Panc1 (cell line): Measurements from ENCODE around the gene ALPP. TPM values are rescaled to one million over a fixed set of nuclear protein-coding genes. Genes with fewer than 3 reads are reported as not detected.
A peak's percentile ranks its signal among the peaks of the same experiment; 100 is the strongest.
"Not testable (repeated sequence)": the region's sequence is repeated elsewhere in the genome, so short reads cannot be mapped to it uniquely, and the experiment has no call there.

Source experiments
- ATAC-seq: fragments of 200-7000 bp; cut with Tn5 transposase; 2 replicates; pipeline ENCODE4 v1.9.1; 2020; ENCODE audit warnings: mild to moderate bottlenecking, moderate library complexity
- BruUV-seq: library from RNA; stranded (reverse); fragments of 400-500 nt; replicated peaks from 2 replicates; lab custom pipeline; 2021; lab: Mats Ljungman, UMichigan
- CTCF ChIA-PET: fragments of 300-600 bp; sonication (Branson Sonifier 250); formaldehyde crosslinking; loops from one replicate; lab custom pipeline; 2022; ENCODE audit warnings: antibody characterized with exemption; lab: Charles Lee
- POLR2A ChIA-PET: fragments of 300-600 bp; sonication (Branson Sonifier 250); formaldehyde crosslinking; loops from one replicate; lab custom pipeline; 2022; ENCODE audit warnings: antibody characterized with exemption; lab: Charles Lee
- DNase-seq: peaks from one replicate; pipeline ENCODE4 v3.0.0-alpha.2; 2010; ENCODE audit warnings: low read depth, low spot score
- H3K27ac ChIP-seq: 2 replicates; pipeline ENCODE4 v1.5.1; 2011; ENCODE audit warnings: mild to moderate bottlenecking, low read length, inconsistent platforms
- H3K27me3 ChIP-seq: fragments of 200-500 bp; sonication (Bioruptor generic); 2 replicates; pipeline ENCODE4 v1.6.0; 2014; ENCODE audit warnings: low read length, inconsistent platforms; ENCODE audit not compliant: control insufficient read depth, insufficient read depth
- H3K36me3 ChIP-seq: fragments of 200-500 bp; sonication (Bioruptor generic); 2 replicates; pipeline ENCODE4 v1.5.1; 2014; ENCODE audit warnings: inconsistent platforms, mild to moderate bottlenecking, low read length, moderate library complexity; ENCODE audit not compliant: control insufficient read depth, insufficient read depth
- H3K4me1 ChIP-seq: 2 replicates; pipeline ENCODE4 v1.5.1; 2011; ENCODE audit warnings: inconsistent platforms, mild to moderate bottlenecking, low read length, moderate library complexity; ENCODE audit not compliant: control insufficient read depth, insufficient read depth
- H3K4me3 ChIP-seq, 2 experiments: 2 replicates each; pipeline ENCODE4 v1.5.1; 2011 to 2012; ENCODE audit warnings: low read depth in 2 of 2, low read length in 2 of 2, mild to moderate bottlenecking in 2 of 2, inconsistent platforms in 1 of 2, moderate library complexity in 1 of 2
- H3K9me3 ChIP-seq: fragments of 200-500 bp; sonication (Bioruptor generic); 2 replicates; pipeline ENCODE4 v1.5.1; 2014; ENCODE audit warnings: low read depth, mild to moderate bottlenecking, inconsistent platforms, low read length, moderate library complexity; ENCODE audit not compliant: control insufficient read depth, insufficient read depth
- SIN3A ChIP-seq: IDR thresholded peaks from 2 replicates; pipeline ENCODE4 v1.6.1; 2012; ENCODE audit warnings: low read depth, mild to moderate bottlenecking, low read length, moderate library complexity, borderline replicate concordance; ENCODE audit not compliant: insufficient read depth
- TCF7L2 ChIP-seq: IDR thresholded peaks from 2 replicates; pipeline ENCODE4 v1.6.1; 2011; ENCODE audit warnings: mild to moderate bottlenecking, low read depth, low read length, inconsistent platforms
- in situ Hi-C: cut with HindIII; loops from 2 replicates; pipeline ENCODE4 v1.10.0; 2016; ENCODE audit warnings: low sequenced_read_pairs, low pct_unique_long_range_greater_than_20kb
- intact Hi-C: fragments of 100-400 bp; cut with micrococcal nuclease; formaldehyde crosslinking; loops from one replicate; pipeline ENCODE4 v1.10.0; 2022; ENCODE audit not compliant: unreplicated experiment
- total RNA-seq: library from RNA; stranded (reverse); gene quantifications from one replicate; pipeline ENCODE4 v1.2.1, GENCODE V29; 2021; ENCODE audit not compliant: unreplicated experiment
- TF ChIP-seq, protein P1 (sequence below): fragments of 450-650 bp; IDR thresholded peaks from 2 replicates; pipeline ENCODE4 v1.5.1; 2017; ENCODE audit warnings: mild to moderate bottlenecking
- TF ChIP-seq, protein P2 (sequence below), 2 experiments: IDR thresholded peaks; 2 replicates each; pipeline ENCODE4 v1.6.1; 2011 to 2012; ENCODE audit warnings: low read depth in 2 of 2, control low read depth in 1 of 2, low read length in 1 of 2, mild to moderate bottlenecking in 1 of 2, moderate library complexity in 1 of 2; ENCODE audit not compliant: insufficient read depth in 1 of 2

ALPP gene
- total RNA-seq, 1 experiment from 2014 or later = 7.3 TPM

DNA sequence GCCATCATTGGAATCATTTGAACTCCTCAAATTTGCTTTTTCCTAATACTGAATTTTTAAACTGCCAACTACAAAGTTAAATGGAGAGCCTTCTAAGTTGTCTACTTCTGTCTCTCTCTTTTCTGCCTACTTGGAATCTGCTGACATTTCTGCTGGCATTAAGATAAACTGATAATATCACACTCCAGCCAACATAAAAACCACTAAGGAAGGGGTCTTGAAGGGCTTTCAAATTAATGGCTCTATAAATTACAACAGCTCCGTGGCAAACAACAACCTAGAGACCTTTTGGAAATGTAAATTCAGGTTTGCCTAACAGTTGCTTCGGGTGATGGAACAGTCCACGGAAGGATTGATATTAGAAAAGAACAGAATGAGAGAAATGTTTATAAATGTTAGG lies 12.1 kb downstream of the ALPP start:
- Histone ChIP-seq H3K4me3 (no peak overlapping the region), H3K4me1 (peaks cover 4% of the 10 kb centered on the region), H3K9me3 (no peaks in the 10 kb centered on the region), H3K27ac (peak overlapping the region; percentile 29; the same call in 1 of the 2 replicates), H3K27me3 (no peaks in the 10 kb centered on the region), H3K36me3 (no peaks in the 10 kb centered on the region)
- in situ Hi-C loops (no loop called here), intact Hi-C loops (no loop called here)
- DNase-seq (no peak), ATAC-seq (no peak)
- no TSS peak for BruUV-seq
- TF ChIP-seq, protein P1, sequence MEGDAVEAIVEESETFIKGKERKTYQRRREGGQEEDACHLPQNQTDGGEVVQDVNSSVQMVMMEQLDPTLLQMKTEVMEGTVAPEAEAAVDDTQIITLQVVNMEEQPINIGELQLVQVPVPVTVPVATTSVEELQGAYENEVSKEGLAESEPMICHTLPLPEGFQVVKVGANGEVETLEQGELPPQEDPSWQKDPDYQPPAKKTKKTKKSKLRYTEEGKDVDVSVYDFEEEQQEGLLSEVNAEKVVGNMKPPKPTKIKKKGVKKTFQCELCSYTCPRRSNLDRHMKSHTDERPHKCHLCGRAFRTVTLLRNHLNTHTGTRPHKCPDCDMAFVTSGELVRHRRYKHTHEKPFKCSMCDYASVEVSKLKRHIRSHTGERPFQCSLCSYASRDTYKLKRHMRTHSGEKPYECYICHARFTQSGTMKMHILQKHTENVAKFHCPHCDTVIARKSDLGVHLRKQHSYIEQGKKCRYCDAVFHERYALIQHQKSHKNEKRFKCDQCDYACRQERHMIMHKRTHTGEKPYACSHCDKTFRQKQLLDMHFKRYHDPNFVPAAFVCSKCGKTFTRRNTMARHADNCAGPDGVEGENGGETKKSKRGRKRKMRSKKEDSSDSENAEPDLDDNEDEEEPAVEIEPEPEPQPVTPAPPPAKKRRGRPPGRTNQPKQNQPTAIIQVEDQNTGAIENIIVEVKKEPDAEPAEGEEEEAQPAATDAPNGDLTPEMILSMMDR = no peak
- no peak for TF ChIP-seq TCF7L2
- TF ChIP-seq, protein P2, sequence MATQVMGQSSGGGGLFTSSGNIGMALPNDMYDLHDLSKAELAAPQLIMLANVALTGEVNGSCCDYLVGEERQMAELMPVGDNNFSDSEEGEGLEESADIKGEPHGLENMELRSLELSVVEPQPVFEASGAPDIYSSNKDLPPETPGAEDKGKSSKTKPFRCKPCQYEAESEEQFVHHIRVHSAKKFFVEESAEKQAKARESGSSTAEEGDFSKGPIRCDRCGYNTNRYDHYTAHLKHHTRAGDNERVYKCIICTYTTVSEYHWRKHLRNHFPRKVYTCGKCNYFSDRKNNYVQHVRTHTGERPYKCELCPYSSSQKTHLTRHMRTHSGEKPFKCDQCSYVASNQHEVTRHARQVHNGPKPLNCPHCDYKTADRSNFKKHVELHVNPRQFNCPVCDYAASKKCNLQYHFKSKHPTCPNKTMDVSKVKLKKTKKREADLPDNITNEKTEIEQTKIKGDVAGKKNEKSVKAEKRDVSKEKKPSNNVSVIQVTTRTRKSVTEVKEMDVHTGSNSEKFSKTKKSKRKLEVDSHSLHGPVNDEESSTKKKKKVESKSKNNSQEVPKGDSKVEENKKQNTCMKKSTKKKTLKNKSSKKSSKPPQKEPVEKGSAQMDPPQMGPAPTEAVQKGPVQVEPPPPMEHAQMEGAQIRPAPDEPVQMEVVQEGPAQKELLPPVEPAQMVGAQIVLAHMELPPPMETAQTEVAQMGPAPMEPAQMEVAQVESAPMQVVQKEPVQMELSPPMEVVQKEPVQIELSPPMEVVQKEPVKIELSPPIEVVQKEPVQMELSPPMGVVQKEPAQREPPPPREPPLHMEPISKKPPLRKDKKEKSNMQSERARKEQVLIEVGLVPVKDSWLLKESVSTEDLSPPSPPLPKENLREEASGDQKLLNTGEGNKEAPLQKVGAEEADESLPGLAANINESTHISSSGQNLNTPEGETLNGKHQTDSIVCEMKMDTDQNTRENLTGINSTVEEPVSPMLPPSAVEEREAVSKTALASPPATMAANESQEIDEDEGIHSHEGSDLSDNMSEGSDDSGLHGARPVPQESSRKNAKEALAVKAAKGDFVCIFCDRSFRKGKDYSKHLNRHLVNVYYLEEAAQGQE (IDR thresholded peaks at IDR 0.05; ENCODE audit: insufficient read depth in 1 of 2, low read depth in 2 of 2, low read length in 1 of 2) = no peak
- TF ChIP-seq SIN3A = no peak
- CTCF ChIA-PET = no interaction called here
- POLR2A ChIA-PET = interaction anchor here (0.8 kb wide), 1 partner anchor 47 kb away, joined by 3 read pairs; no protein-coding TSS in a partner anchor

DNA sequence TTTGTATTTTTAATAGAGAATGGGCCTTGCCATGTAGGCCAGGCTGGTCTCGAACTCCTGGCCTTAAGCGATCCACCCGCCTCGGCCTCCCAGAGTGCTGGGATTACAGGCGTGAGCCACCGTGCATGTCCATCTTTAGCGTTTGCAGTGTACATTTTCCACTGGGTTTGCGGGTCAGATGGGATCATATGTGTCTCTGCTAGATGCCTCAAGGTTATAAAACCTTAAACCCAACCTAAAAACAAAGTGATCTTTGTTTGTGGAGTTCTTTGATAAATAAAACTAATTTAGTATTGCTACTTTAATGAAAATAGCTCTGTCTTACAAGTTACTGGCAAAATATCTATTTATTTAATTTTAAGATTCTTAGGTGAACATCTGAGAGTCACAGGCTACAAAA lies 15.0 kb downstream of the ALPP start:
- no peaks in the 10 kb centered on the region for H3K27me3 ChIP-seq
- no peak overlapping the region for H3K27ac ChIP-seq
- ChIA-PET POLR2A (interaction anchor here (0.7 kb wide), 1 partner anchor 464 kb away, joined by 3 read pairs; no protein-coding TSS in a partner anchor), CTCF (no interaction called here)
- TF ChIP-seq, protein P1 = no peak
- TF ChIP-seq SIN3A = no peak
- TF ChIP-seq, protein P2 (IDR thresholded peaks at IDR 0.05; ENCODE audit: insufficient read depth in 1 of 2, low read depth in 2 of 2, low read length in 1 of 2) = no peak
- TF ChIP-seq TCF7L2 = no peak
- DNase-seq (no peak), ATAC-seq (no peak)
- H3K9me3 ChIP-seq = no peaks in the 10 kb centered on the region
- H3K4me1 ChIP-seq = no peaks in the 10 kb centered on the region
- in situ Hi-C loops = no loop called here
- BruUV-seq = no TSS peak
- H3K36me3 ChIP-seq = no peaks in the 10 kb centered on the region
- intact Hi-C loops = no loop called here
- no peak overlapping the region for H3K4me3 ChIP-seq

DNA sequence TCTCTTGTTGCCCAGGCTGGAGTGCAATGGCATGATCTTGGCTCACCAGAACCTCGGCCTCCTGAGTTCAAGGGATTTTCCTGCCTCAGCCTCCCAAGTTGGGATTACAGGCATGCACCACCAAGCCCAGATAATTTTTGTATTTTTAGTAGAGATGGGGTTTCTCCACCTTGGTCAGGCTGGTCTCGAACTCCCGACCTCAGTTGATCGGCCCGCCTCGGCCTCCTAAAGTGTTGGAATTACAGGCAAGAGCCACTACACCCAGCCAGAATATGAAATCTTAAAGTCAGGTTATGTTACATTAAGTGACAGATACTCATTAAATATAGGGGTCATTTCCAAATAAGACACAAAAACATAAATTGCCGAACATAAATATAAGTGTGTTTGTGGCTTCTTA lies 15.9 kb downstream of the ALPP start:
- POLR2A ChIA-PET = interaction anchor here (0.7 kb wide), 1 partner anchor 465 kb away, joined by 3 read pairs; no protein-coding TSS in a partner anchor
- CTCF ChIA-PET = not testable (repeated sequence)

More for the DNA sequence above, 15.9 kb downstream of the ALPP start:
- intact Hi-C loops, H3K27me3 ChIP-seq, H3K4me1 ChIP-seq, DNase-seq, ATAC-seq, in situ Hi-C loops, BruUV-seq, H3K27ac ChIP-seq, H3K4me3 ChIP-seq, H3K9me3 ChIP-seq, H3K36me3 ChIP-seq: not testable (repeated sequence)
